Right lobe of liver (tissue), 4 donors: Measurements from ENCODE around the gene SREBF2.

Experiments
- POLR2A ChIP-seq: fragments of 450-650 bp; IDR thresholded peaks from one replicate; pipeline ENCODE4 v1.6.1; 2017; ENCODE audit warnings: antibody characterized with exemption, mild to moderate bottlenecking
- TF ChIP-seq, protein P1 (sequence below), 4 donors: fragments of 200-600 bp in 3 of 4; fragments of 450-650 bp in 1 of 4; IDR thresholded peaks; one replicate each; pipeline versions ENCODE4 v1.5.1 to v1.8.0; 2016 to 2022; ENCODE audit warnings: antibody characterized with exemption in 4 of 4, mild to moderate bottlenecking in 2 of 4
- donor health status: DM: no; HTN: no; CAD: no.
- donor health status: DM: no; HTN: no; CAD: no.
- donor health status: DM: no; HTN: yes; CAD: no.

GRCh38 chr22:41862530-41863266 lies 29.8 kb downstream of the SREBF2 start:
- TF ChIP-seq, protein P1, sequence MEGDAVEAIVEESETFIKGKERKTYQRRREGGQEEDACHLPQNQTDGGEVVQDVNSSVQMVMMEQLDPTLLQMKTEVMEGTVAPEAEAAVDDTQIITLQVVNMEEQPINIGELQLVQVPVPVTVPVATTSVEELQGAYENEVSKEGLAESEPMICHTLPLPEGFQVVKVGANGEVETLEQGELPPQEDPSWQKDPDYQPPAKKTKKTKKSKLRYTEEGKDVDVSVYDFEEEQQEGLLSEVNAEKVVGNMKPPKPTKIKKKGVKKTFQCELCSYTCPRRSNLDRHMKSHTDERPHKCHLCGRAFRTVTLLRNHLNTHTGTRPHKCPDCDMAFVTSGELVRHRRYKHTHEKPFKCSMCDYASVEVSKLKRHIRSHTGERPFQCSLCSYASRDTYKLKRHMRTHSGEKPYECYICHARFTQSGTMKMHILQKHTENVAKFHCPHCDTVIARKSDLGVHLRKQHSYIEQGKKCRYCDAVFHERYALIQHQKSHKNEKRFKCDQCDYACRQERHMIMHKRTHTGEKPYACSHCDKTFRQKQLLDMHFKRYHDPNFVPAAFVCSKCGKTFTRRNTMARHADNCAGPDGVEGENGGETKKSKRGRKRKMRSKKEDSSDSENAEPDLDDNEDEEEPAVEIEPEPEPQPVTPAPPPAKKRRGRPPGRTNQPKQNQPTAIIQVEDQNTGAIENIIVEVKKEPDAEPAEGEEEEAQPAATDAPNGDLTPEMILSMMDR (IDR thresholded peaks at IDR 0.05): no peak
- TF ChIP-seq POLR2A: no peak
